ENCODE measurements around the gene CHCHD6.

GRCh38 chr3:126714276-126714900 lies 10.3 kb downstream of the CHCHD6 start:
- TF ChIP-seq CREM (CRISPR knock-in tag; IDR thresholded peaks at IDR 0.05) (no peak), CTCF (IDR thresholded peaks at IDR 0.05) (no peak), NR2C2 (CRISPR knock-in tag; IDR thresholded peaks at IDR 0.05) (no peak), E2F1 (CRISPR knock-in tag; IDR thresholded peaks at IDR 0.05) (no peak), MXD4 (CRISPR knock-in tag; IDR thresholded peaks at IDR 0.05; ENCODE audit: borderline replicate concordance) (no peak)

Measured in WTC11 (cell line).